ENCODE measurements around the gene SAMD10.

GRCh38 chr20:64027981-64028685 lies 48.7 kb upstream of the SAMD10 start:
- TF ChIP-seq POLR2AphosphoS5 (IDR thresholded peaks at IDR 0.05; ENCODE audit: low read depth, low read length) (no peak), POLR2A (IDR thresholded peaks at IDR 0.05; ENCODE audit: low read depth, low read length) (no peak)
